Hematopoietic multipotent progenitor cell treated with erythropoietin and hydrocortisone succinate and interleukin-3 and kit ligand, for 8 days (in vitro differentiated cells): ENCODE data around the gene PDE4B.
A peak's percentile ranks its signal among the peaks of the same experiment; 100 is the strongest.
"Not testable (repeated sequence)": the region's sequence is repeated elsewhere in the genome, so short reads cannot be mapped to it uniquely, and the experiment has no call there.

Experiments
- DNase-seq: peaks from one replicate; pipeline ENCODE4 v3.0.0-alpha.2; 2015

PDE4B gene

DNA sequence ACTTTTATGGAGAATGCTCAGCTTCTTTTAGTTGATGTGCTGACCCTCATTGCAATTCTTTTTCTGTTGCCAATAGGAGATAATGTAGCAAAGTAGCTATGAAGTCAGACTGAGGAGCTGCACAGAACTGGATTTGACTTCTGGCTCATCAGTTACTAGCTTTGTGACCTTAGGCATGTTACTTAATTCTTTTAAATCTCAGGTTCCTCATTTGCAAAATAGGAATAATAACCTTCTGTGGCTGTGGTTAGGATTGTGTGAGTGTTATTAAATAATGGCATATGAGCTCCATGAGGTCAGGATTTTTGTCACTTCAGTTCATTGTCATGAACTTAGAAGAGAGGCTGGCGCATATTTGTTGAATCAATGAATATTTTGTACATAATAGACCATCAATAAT is 503.7 kb downstream of the PDE4B start:
- no peak for DNase-seq

DNA sequence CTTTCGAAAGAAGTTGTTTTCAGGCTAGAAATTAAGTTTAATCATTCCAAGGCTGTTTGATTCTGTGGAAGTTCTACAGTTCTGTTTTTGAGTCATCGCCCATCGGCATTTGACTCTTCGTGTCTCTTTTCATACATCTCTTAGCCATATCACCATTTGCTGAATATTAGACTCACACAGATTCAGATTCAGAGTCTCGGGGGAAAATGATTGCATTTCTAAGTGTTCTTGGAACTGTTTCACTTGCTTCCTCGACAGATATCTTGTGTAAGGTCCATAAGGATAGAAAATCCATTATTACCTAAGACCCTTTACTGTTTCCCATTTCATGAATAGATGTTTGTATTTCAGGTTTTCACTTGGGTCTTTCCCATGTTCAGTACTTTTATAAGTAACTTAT is 504.3 kb downstream of the PDE4B start:
- no peak for DNase-seq

DNA sequence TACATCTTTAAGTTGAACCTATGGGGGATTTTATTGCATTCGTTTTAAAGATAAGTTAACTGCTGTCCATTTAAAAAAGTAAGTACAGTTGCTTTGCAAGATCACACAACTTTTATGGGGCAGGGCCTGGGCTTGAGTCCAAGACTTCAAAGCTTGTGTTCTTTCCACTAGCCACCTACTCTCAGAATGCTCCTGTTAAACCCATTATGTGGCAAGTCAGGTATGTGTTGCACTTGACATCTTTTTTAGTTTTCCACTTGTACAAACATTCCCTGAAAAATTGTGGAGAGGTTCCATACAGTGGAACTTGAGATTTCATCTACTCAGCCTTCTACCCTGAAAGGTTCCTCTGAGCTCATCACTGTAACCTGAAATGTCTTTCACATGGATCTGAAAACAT is 505.8 kb downstream of the PDE4B start:
- no peak for DNase-seq

DNA sequence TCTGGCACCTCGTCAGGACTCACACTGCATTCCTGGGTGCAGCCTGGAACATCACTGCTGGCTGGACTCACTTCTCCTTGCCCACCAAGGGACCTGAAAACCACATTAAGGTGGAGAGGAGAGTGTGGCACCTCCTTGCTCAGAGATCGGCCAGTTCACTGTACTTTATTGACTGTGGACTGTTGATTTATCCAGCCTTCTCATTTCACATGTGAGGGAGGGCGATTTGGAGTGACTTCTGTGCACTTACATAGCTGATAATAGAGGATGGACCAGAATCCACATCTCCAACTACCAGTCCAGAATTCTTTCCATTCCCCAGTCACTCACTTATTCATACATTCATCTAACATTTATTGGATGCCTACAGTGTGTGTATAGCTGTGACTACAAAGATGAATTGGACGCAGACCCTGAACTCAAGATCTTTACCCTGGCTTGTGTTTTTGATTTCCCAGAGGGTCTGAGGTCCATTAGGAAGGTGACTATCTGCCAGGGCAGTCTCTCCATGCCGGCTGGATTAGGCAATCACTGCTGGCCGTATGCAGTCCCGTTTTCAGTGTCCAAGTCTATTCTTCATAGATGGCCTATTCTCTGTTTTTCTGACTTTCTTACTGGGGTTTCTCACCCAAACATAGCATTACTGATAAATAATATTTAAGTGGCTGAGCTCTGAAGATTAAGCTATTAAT is 507.7 kb downstream of the PDE4B start:
- DNase-seq = no peak

DNA sequence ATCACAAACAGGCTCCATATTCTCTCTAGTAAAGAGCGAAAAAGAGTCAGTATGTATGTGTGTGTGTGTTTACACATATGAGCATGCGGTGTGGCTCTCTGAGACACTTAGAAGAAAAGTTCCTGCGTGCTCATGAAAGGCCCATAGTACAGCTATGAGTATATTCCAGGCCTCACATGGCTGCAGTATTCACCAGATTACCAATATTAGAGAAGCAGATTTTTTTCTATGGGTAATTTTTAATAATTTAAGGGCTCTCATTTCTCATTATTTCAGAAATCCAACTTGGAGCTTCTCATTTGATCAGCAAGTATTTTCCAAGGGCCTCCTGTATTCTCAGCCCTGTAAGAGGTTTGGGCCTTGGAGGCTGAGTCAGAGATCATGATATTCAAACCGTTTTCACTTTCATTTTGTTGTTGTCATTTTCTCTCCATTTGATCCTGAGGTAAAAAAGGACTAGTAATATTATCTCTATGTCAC is 508.3 kb downstream of the PDE4B start:
- DNase-seq = peak; percentile 59

DNA sequence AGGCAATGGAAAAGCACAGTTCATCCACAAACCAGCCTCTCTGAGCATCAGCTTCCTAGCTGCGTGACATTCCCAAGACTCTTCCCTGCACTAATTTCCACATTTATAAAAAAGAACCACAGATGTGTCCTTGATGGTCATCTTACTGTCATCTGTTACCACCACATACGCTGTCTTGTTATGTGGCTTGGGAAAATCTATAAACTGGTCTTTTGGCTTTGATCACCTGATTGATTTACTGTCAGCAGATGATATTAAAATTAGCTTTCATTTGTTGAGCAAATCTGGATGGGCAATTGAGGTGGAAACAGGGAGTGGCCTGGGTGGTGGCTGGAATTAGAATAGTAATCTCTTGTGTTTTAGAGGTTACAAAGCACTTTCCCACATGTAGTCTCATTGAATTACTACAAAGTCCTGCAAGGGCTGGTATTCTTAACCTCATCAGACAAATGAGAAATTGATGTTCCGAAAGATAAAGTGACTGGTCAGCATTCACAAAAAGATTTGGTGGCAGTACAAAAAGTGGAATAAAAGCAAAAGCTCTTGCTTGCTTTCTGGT is 509.6 kb downstream of the PDE4B start:
- DNase-seq = no peak

DNA sequence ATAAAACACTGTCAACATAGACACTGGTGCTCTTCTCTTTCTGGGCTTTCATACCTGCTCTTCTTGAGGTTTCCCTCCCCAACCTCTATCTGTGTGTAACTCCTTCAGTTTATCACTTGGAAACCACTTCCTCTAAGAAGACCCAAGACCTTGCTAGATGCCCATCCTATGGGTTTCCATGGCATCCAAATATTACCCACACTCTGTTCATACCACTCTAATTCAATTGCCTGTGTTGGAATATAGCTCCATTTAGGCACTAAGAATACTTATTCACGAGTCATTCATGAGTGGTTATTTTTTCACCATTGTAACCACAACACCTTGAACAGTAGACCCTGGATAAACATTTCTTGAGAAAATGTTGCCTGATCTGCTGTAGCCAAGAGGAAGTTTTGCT is 510.1 kb downstream of the PDE4B start:
- DNase-seq = peak; percentile 1

DNA sequence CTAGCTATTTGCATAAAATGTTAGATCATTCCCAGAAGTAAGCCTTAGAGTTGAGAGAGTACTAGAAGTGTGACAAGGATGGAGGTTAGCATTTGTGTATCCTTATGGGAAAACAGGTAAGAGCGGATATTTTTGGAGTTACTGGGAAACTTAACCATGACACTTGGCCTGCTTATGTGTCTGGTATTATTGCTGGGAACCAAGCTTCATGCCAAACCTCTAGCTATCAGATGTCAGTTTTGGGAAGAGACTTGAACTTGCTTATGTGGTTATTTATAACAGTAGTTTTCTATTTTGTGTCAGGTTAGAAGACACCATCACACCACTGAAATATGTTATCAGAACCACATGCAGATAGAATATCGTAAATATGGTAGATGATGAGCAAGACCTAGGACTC is 511.0 kb downstream of the PDE4B start:
- no peak for DNase-seq

DNA sequence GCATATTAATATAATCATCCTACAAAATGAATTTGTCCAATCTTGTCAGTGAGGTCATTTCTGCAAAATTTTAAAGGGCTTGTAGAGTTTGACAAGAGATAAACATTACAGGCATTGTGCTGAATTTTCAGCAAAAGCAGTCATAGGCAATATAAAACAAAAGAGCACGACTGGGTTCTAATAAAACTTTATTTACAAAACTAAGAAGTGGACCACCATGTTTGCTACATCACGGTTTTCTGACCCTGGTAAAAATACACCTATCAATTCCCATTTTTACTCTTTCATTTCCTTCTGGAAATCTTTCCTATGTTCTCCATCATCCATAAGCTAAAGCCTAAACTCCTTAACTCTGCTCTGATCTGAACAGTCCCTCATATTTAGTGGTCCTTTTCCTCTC is 511.4 kb downstream of the PDE4B start:
- DNase-seq = no peak

DNA sequence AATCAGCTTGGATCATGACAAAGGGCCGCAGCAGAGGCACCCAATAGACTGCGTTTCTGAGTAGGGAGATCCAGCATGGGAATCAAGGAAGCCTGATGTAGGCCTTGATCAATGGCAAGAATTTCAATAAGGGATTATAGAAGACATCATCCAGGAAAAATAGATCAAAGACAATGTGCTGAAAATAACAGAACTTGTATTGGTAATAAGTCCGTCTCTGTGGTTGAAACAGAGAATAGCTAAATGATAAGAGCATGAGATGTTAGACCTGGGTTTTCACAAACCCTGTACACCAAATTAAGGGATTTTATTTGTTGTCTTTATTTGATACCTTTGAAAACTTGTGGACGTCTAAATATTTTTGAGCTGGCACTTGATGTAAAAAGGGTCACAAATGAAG is 513.2 kb downstream of the PDE4B start:
- no peak for DNase-seq

DNA sequence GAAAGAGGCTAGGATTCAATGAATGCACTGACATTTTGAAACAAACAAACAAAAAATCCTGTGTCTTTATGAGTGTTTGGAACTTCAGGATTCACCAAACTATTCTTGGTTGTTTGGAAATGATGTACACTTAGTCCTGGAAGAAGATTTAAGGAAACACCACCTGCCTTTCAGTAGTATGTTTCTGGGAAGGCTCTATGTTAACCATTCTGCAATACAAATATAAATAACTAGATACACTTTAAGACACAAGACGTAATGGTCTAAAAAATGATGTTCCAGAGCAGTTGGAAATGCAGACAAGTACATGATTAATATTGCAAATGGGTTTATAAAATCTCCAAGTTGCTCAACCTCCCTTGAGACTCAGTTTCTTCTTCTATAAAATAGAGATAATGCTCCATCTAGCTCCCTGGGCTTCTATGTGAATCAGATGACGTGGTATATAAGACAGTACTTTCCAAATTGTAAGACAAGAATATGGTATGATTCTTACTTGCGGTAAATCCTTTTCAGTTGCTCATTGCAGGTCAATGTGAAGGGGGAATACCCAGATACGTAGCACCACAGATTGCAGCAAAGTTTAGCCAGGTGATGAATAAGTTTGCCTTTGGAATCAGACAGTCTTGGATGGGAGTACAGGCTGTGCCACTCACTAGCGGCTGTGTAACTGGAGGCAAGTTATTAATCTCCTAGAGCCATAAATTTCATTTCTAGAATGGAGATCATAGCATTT is 516.5 kb downstream of the PDE4B start:
- DNase-seq = no peak

DNA sequence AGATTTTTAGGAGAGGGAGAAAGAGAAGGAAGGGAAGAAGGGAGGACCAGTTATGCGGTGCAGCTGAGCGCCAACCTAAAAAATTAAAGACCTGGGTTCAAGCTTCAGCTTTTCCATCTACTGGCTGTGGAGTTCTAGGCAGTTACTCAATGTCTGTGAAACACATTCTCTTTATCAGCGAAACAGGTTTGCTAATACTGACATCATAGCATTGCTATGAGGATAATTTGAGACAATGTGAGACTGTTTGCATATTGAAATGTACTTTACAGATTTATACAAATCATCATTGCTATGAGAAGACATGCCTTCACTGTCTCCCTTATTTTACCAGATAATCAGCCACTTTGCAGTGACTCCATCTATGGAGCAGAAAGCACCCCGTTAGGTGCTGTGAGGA is 518.4 kb downstream of the PDE4B start:
- DNase-seq = no peak

DNA sequence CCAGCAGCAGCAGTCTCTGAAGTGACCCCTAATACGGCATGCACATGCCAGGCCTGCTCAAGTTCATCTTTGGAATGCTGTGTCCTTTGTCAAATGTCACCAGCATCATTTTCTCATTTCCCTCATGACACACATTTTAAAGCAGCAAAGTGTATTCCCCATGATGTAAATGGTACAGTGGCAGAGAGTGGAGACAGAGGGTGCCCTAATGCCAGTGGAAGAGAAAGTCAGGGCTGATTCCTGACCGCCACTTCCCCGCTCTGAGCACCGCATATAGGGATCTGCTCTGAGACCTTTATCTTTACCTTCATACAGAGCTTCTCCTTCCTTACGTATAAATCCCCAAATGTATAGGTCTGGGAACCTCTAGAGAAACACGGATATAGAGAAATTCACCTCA is 518.9 kb downstream of the PDE4B start:
- DNase-seq = no peak

DNA sequence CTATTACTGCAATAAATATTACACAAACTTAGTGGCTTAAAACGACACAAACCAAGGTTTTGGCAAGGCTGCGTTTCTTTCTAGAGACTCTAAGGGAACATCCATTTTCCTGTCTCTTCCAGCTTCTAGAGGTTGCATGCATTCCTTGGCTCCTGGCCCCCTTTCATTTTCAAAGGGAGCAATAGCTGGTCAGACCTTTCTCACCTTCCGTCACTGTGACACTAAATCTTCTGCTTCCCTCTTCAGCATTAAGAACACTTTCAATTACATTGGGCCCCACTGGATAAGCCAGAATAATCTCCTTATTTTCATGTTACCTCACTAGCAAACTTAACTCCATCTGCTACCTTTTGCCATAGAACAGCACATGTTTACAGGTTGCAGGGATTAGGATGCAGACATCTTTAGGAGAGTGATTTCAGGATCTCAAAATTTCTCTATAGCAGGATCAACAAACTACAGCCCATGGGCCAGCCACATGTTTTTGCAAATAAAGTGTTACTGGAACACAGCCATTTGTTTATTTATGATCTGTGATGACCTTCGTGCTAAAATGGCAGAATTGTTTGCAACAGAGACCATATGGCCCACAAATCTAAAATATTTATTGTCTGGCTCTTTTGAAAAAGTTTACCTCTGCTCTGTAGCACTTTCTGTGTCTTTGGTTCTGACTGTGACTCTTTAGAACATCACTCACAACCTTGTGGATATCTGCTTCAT is 519.7 kb downstream of the PDE4B start:
- DNase-seq = no peak

DNA sequence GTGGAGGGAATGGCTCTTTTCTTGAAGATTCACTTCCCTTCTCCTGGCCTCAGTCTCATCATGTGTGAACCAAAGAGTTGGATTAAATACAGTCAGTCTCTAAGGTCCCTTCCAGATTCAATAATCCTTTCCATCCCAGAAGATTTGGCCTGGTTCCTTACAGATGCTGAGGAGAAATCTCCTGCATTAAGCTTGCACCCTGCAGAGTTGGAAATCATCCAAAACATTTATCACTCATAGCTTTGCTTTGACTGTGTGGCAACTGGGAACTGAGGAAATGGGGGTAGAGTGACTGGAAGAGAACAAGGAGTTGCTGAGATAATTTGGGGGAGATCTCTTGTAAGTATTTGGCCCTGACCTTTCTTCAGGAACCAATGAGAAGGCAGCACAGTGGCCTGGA is 520.7 kb downstream of the PDE4B start:
- DNase-seq = no peak

DNA sequence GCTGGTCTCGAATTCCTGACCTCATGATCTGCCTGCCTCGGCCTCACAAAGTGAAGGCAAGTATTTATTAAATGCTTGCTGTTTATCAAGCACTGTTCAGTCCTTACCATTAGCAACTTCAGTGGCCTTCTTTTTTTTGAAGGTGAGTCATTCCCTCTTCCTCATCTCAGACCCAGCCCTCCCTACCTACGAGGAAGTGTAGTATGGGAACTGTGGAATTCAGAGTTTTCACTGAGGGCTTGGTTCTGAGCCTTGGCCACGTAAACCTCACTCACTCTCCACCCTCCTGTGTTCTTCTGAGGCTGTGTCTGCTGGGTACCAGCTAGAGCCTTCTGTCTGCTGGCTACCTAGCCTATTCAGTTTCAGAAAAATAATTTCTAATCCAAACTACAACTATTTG is 523.0 kb downstream of the PDE4B start:
- no peak for DNase-seq

DNA sequence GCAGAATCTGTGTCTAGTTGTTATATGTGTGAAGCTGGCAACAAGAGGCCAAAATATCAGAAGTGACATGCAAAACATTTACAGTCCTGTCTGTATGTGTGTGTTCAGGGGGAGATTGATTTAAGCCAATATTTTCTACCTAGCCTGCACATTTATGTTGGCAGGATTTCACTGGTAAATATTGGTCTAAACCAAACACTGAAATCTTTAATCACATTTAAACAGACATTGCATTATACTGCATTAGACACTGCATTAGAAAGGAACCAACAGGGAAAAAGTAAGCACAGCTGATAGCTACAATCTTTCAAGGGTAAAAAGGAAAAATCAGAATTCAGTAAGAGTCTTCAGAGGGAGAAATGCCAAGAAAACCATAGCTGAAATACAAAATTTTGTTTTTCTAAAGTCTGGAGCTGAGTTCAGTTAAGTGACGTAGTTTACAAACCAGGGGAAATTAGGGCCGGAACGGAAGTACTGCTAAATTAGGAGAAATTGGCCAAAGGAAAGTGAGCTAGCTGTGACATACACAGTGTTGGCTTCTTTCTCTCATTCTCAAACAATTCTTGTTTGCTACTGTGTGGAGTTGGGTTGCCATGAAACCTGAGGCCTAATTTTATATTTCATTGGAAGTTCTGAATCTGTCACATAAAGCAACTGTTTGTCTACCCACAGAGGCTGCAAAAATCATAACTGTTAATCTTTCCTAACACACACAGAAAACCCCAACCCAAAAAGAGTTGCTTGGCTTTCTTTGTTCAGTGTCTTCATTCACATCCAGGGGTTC is 524.0 kb downstream of the PDE4B start:
- no peak for DNase-seq

DNA sequence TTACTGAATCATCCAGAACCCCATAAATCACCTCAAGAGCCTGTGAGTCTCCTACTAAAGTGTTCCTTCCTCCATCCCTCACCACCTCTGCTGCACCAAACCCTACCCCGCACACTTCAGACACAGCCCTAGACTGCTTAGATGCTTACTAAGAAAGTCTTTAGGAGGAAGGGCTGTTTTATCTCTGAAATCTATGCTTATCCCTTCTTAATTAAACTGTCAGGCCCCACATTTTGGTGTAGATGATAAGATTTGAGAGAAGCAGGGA is 524.5 kb downstream of the PDE4B start:
- DNase-seq = no peak

DNA sequence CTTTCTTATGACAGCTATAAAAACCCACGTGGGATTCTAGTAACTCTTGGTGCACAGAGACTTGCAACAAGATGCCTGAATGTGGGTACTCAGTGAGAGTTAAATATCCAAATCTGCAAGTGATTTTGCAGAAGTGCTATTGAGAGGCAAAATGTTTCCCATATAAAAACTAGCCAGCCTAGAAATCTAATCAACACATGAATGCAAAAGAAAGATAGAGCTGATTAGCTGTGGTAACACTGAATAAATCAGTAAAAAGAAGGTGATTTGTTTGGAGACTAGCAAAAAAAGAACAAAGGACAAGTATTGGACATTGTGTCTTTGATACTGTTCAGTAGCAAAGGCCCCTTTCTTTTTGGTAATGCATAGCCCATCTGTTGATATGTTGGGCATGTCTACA is 527.5 kb downstream of the PDE4B start:
- no peak for DNase-seq

DNA sequence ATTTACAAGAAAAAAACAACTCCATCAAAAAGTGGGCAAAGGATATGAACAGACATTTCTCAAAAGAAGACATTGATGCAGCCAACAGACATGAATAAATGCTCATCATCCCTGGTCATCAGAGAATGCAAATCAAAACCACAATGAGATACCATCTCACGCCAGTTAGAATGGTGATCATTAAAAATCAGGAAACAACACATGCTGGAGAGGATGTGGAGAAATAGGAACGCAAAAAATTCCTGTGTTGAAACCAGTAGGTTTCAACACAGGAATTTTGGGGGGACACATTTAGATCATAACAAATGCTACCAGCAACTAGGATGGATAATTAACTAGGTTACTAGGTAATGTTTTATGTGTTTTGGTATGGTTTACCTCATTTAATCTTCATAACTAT is 529.8 kb downstream of the PDE4B start:
- DNase-seq = not testable (repeated sequence)

DNA sequence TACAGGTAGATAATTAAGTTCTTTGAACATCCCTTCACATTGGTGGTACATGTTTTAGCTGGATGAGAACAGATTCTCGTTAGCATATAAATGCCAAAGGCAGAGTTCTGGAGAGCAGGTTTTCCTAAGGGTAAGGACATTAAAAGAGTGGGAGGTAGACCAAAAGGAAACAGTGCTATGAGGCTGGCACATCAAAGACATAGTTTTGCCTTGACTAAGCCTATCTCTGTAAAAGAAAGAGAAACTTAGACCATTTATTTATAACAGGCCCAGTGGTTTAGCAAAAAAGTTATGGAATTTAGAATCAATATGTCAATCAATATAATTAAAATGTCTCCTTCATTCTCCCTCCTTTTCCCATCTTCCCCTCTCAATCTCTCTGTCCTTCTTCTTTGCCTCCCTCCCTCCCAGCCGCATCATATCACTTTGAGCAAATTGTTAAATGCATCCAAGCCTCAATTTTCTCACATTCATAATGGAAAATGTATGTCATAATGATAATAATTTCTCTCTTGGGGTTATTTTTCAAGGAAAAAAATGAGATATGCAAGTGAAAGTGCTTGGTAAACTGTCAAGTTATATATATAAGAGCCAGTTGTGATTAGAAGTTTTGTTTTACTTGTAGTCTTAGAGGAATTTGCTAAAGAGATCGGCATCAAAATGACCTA is 531.4 kb downstream of the PDE4B start:
- no peak for DNase-seq

DNA sequence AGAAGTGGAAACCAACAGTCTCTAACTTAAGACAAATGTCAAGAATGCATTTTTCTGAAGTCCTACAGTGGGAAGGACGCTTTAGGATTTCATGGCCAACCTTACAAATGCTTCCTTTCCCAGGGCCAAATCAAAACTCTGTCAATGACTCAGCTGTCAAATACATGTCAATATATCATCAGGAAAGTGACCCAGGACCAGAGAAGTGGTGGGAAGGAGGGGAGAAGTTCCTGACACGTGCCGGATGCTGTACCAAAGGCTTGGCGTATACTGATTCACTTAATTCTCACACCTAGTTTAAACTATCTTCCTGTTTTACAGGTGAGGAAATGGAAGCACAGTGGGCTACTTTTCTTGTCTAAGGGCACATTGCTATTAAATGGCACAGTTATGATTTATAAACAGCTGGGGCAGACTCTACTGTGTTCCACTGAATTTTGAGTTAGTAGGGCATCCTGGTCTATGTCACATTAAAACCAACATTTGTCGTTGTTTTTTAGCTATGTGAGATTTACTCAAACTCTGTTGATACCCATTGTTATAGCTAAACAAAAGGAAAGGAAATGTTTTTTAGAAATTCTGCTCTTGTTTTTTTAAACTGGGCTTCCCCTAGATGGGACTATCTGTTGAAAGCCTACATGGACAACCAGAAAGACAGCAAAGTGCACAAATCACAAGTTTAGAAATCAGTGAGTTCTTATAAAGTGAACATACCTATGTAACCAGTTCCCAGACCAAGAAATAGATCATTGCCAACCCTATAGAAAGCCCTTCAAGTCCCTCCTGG is 533.1 kb downstream of the PDE4B start:
- no peak for DNase-seq
